Measurements from ENCODE around the gene CDC42BPB.

Gene CDC42BPB

GRCh38 chr14:102953100-102953499 is 104.2 kb downstream of the CDC42BPB start:
- H3K79me2 ChIP-seq (ENCODE audit: low read length), result no peaks in the 10 kb centered on the region
- no peaks in the 10 kb centered on the region for H3K4me1 ChIP-seq (ENCODE audit: low read length)
- H3K4me2 ChIP-seq (ENCODE audit: low read depth, low read length), result no peak overlapping the region
- H3K36me3 ChIP-seq (replicated peaks; ENCODE audit: insufficient read depth, low read length), result no peaks in the 10 kb centered on the region
- no peaks in the 10 kb centered on the region for H4K20me1 ChIP-seq (ENCODE audit: insufficient read depth, low read length)
- no peak for DNase-seq
- H3K4me3 ChIP-seq (ENCODE audit: low read length), result no peak overlapping the region
- H3K27ac ChIP-seq (ENCODE audit: low read length), result no peak overlapping the region
- H2AFZ ChIP-seq (ENCODE audit: low read length), result no peak overlapping the region
- H3F3A ChIP-seq (ENCODE audit: insufficient read depth, low read length), result no peaks in the 10 kb centered on the region
- no peaks in the 10 kb centered on the region for H3K27me3 ChIP-seq (replicated peaks; ENCODE audit: insufficient read depth, low read length)
- no peak overlapping the region for H3K9ac ChIP-seq (ENCODE audit: low read length)
- no peaks in the 10 kb centered on the region for H3K9me3 ChIP-seq (replicated peaks; ENCODE audit: insufficient read depth, low read length)
- no peak for TF ChIP-seq EZH2phosphoT487 (IDR thresholded peaks at IDR 0.05; ENCODE audit: low read length)
- TF ChIP-seq CTCF (IDR thresholded peaks at IDR 0.05; ENCODE audit: low read length), result no peak
- no peak for TF ChIP-seq EZH2 (optimal IDR thresholded peaks at IDR 0.05; ENCODE audit: low read depth, low read length)
- no peaks in the 10 kb centered on the region for H3K9me2 ChIP-seq (replicated peaks; ENCODE audit: insufficient read depth, low read length)

- H3K4me2 ChIP-seq (ENCODE audit: low read depth, low read length), result no peak overlapping the region
- no peak for DNase-seq
- H3K9ac ChIP-seq (ENCODE audit: low read length), result no peak overlapping the region
- no peaks in the 10 kb centered on the region for H3K79me2 ChIP-seq (ENCODE audit: low read length)
- no peaks in the 10 kb centered on the region for H3F3A ChIP-seq (ENCODE audit: insufficient read depth, low read length)
- H3K36me3 ChIP-seq (replicated peaks; ENCODE audit: insufficient read depth, low read length), result no peaks in the 10 kb centered on the region
- no peaks in the 10 kb centered on the region for H3K9me2 ChIP-seq (replicated peaks; ENCODE audit: insufficient read depth, low read length)
- no peak overlapping the region for H3K27ac ChIP-seq (ENCODE audit: low read length)
- no peaks in the 10 kb centered on the region for H4K20me1 ChIP-seq (ENCODE audit: insufficient read depth, low read length)
- H3K9me3 ChIP-seq (replicated peaks; ENCODE audit: insufficient read depth, low read length), result no peaks in the 10 kb centered on the region
- H3K4me3 ChIP-seq (ENCODE audit: low read length), result no peak overlapping the region
- TF ChIP-seq CTCF (IDR thresholded peaks at IDR 0.05; ENCODE audit: low read length), result no peak
- no peak for TF ChIP-seq EZH2 (optimal IDR thresholded peaks at IDR 0.05; ENCODE audit: low read depth, low read length)
- TF ChIP-seq EZH2phosphoT487 (IDR thresholded peaks at IDR 0.05; ENCODE audit: low read length), result no peak
- H3K4me1 ChIP-seq (ENCODE audit: low read length), result no peaks in the 10 kb centered on the region
- no peaks in the 10 kb centered on the region for H3K27me3 ChIP-seq (replicated peaks; ENCODE audit: insufficient read depth, low read length)
- H2AFZ ChIP-seq (ENCODE audit: low read length), result no peak overlapping the region
These were observed 105.1 kb downstream of the CDC42BPB start for GRCh38 chr14:102952276-102952675.

DNA sequence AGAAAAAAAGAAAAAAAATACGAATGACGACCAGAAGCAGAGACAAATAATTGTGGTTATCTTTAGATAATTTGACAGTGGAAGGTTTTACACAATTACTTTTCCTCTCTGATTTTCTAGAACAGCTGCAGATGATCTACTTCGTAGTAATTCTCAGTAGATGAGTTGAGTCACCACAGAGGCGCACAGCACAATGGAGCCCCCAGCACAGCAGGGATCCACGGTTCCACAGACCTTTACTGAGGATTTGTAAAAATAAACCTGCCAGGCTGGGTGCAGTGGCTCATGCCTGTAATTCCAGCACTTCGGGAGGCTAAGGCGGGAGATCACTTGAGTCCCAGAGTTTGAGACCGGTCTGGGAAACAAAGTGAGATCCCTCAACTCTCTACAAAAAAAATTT is 105.5 kb downstream of the CDC42BPB start:
- DNase-seq, result no peak
- Histone ChIP-seq H3K4me1 (ENCODE audit: low read length) (no peaks in the 10 kb centered on the region), H3K79me2 (ENCODE audit: low read length) (no peaks in the 10 kb centered on the region), H3K9ac (ENCODE audit: low read length) (no peak overlapping the region), H3K36me3 (replicated peaks; ENCODE audit: insufficient read depth, low read length) (no peaks in the 10 kb centered on the region), H3F3A (ENCODE audit: insufficient read depth, low read length) (no peaks in the 10 kb centered on the region), H3K4me3 (ENCODE audit: low read length) (no peak overlapping the region), H2AFZ (ENCODE audit: low read length) (no peak overlapping the region), H3K4me2 (ENCODE audit: low read depth, low read length) (no peak overlapping the region), H3K9me2 (replicated peaks; ENCODE audit: insufficient read depth, low read length) (no peaks in the 10 kb centered on the region), H3K27ac (ENCODE audit: low read length) (no peak overlapping the region), H3K27me3 (replicated peaks; ENCODE audit: insufficient read depth, low read length) (no peaks in the 10 kb centered on the region), H3K9me3 (replicated peaks; ENCODE audit: insufficient read depth, low read length) (no peaks in the 10 kb centered on the region), H4K20me1 (ENCODE audit: insufficient read depth, low read length) (no peaks in the 10 kb centered on the region)
- TF ChIP-seq CTCF (IDR thresholded peaks at IDR 0.05; ENCODE audit: low read length), result no peak
- no peak for TF ChIP-seq EZH2phosphoT487 (IDR thresholded peaks at IDR 0.05; ENCODE audit: low read length)
- no peak for TF ChIP-seq EZH2 (optimal IDR thresholded peaks at IDR 0.05; ENCODE audit: low read depth, low read length)
